ENCODE results near the gene EPHB3.

Gene EPHB3

DNA sequence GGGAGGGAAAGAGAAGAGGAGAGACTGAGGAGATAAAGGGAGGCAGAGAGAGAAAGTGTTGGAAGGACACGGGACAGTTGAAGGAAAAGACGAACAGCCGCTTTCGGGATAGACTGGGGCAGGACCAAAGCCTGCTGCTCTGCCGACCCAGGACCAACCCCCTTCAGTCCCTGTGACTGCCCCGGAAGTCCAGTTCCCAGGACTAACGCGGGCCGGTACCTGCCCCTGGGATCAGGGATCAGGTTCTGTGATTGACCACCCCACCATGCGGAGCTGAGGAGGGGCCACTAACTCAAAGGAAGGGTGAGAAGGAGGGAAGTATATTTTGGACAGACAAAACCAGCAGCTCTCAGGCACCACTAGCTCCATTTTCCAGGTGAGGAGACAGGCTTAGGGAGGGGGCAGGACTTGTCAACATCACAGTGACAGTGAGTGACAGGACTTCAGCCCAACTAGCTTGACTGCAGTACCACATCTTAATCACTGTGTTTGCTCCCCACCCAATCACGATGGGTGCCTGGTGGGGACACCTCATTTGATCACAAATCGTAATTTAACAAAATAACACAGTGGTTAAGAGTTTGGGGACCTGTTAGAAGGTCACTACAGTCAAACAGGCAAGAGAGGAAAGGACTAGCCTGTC lies 9.8 kb upstream of the EPHB3 start:
- ATAC-seq (ENCODE audit: low read depth): no peak
- Mint-ChIP-seq H3K4me3 (no peak overlapping the region), H3K27me3 (peaks cover 38% of the 10 kb centered on the region)

DNA sequence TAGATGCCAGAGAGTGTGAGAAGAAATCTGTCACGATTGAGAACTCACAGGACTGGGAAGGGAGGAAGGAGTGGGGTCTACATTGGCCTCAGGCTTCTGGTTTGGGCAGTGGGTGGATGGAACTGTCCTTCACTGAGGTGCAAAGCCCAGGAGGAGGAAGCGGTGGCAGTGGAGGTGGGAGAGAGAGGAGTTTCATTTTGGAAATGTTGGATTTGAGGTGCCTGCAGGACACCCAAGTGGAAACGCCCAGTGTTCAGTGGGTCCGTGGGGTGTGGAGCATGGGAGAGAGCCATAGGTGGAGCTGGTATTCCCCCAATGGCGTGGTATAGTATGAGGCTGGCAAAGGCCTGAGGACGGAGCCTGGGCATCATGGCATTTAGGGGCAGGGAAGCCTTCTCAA lies 9.3 kb upstream of the EPHB3 start:
- ATAC-seq (ENCODE audit: low read depth) (no peak), DNase-seq (ENCODE audit: low spot score in 2 of 2) (no peak)
- no peaks in the 10 kb centered on the region for H3K36me3 Mint-ChIP-seq
- peaks cover 40% of the 10 kb centered on the region for H3K27me3 Mint-ChIP-seq
- no peak overlapping the region for H3K4me3 Mint-ChIP-seq
- no peaks in the 10 kb centered on the region for H3K4me1 Mint-ChIP-seq
- H3K9me3 Mint-ChIP-seq: no peaks in the 10 kb centered on the region
- no peak overlapping the region for H3K27ac Mint-ChIP-seq

More for the DNA sequence above, 9.8 kb upstream of the EPHB3 start:
- Mint-ChIP-seq H3K36me3 (no peaks in the 10 kb centered on the region), H3K9me3 (no peaks in the 10 kb centered on the region), H3K27ac (no peak overlapping the region), H3K4me1 (no peaks in the 10 kb centered on the region)
- DNase-seq (ENCODE audit: low spot score in 2 of 2): no peak

DNA sequence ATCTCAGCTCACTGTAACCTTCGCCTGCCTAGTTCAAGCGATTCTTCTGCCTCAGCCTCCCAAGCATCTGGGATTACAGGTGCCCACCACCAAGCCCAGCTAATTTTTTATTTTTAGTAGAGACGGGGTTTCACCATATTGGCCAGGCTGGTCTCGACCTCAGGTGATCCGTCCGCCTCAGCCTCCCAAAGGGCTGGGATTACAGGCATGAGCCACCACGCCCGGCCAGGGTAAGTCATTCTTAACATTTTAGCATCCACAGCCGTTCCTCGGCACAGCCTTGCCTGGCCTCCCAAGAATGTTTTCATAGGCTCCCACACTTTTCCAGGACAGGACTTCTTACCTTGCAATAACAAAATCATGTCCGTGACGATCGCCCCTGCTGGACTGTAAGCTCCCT lies 8.7 kb upstream of the EPHB3 start:
- H3K27me3 Mint-ChIP-seq: peaks cover 43% of the 10 kb centered on the region
- ATAC-seq (ENCODE audit: low read depth) (no peak), DNase-seq (ENCODE audit: low spot score in 2 of 2) (no peak)
- H3K9me3 Mint-ChIP-seq: no peaks in the 10 kb centered on the region
- H3K4me1 Mint-ChIP-seq: no peaks in the 10 kb centered on the region
- no peak overlapping the region for H3K27ac Mint-ChIP-seq
- H3K4me3 Mint-ChIP-seq: no peak overlapping the region
- H3K36me3 Mint-ChIP-seq: no peaks in the 10 kb centered on the region

DNA sequence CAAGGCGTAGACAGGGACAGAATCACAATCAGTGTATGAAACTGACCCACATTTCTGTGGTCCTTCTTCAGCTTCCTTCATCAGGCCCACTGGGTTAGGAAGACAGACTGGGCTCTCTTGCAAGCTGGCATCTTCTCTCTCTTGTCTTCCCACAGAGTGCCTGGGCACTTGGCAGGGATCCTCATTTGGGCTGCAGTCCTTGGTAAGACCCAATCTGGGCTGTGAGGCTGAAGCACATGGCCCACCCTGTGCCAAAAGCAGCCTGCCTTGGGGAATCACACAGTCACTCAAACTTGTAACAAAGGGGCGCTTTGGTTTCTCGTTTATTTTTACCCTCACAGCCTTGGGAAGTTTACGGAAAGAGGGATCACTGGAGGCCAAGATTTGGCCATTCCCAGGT lies 8.2 kb upstream of the EPHB3 start:
- no peak overlapping the region for H3K27ac Mint-ChIP-seq
- H3K27me3 Mint-ChIP-seq: peaks cover 46% of the 10 kb centered on the region
- no peak for DNase-seq (ENCODE audit: low spot score in 2 of 2)
- no peak overlapping the region for H3K4me3 Mint-ChIP-seq
- H3K4me1 Mint-ChIP-seq: no peaks in the 10 kb centered on the region
- no peaks in the 10 kb centered on the region for H3K36me3 Mint-ChIP-seq
- no peak for ATAC-seq (ENCODE audit: low read depth)
- no peaks in the 10 kb centered on the region for H3K9me3 Mint-ChIP-seq

DNA sequence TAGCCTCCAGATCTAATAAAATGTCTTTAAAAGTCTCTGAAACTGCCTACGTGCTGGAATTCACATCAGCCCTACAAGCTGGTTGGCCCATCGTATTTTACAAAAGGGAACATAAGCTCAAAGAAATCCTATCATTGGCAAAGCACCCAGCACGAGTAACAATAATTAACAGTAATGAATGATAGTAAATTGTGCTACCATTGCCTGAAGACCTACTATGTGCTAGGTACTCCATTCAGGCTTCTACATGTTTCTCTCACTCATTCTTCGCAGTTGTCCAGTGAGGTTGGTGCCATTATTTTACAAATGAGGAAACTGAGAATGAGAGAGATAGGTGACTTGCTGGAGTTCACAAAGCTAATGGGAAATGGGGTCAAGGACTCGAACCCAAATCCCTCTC lies 7.1 kb upstream of the EPHB3 start:
- DNase-seq (ENCODE audit: low spot score in 2 of 2) (no peak), ATAC-seq (ENCODE audit: low read depth) (no peak)
- Mint-ChIP-seq H3K4me1 (no peaks in the 10 kb centered on the region), H3K36me3 (no peaks in the 10 kb centered on the region), H3K9me3 (no peaks in the 10 kb centered on the region), H3K4me3 (no peak overlapping the region), H3K27ac (no peak overlapping the region), H3K27me3 (peaks cover 49% of the 10 kb centered on the region)

DNA sequence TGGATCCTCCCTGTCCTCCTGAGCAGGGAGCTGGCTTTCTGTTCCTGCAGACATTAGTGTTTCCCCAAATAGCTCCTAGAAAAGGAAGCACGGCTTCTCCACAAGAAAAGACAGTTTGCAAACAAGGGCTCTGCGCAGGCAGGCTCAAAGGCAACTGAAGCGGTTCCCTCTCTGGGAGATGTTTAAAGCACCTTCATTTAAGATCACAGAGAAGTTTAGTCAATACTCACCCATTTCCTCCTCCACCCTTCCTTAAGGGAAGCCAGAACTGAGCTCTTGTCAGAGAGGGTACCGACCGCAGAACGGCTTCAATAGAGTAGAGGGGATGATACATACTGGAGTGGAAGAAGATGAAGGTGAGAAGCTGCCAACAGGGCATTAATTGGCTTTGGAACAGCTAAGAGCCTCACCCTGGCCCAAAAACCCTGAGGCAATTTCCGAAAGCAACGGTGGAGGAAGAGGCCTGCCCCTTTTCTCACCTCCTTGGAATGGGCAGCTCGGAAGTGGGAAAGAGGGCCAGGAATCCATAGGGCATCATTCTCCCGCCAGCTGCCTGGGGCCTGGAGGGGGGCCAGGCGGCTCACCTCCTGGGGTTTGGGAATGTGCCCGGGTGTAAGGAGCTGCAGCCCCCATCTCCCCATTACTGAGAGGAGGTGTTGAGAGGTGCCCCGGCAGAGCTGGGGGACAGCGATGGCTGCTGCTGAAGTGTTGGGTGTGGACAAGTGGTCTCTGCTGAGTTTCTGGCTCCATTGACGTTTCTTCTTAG lies 4.8 kb upstream of the EPHB3 start:
- Mint-ChIP-seq H3K36me3 (no peaks in the 10 kb centered on the region), H3K27ac (no peak overlapping the region), H3K27me3 (peaks cover 49% of the 10 kb centered on the region), H3K9me3 (no peaks in the 10 kb centered on the region), H3K4me1 (peaks cover 9% of the 10 kb centered on the region), H3K4me3 (no peak overlapping the region)
- ATAC-seq (ENCODE audit: low read depth) (no peak), DNase-seq (ENCODE audit: low spot score in 2 of 2) (no peak)

DNA sequence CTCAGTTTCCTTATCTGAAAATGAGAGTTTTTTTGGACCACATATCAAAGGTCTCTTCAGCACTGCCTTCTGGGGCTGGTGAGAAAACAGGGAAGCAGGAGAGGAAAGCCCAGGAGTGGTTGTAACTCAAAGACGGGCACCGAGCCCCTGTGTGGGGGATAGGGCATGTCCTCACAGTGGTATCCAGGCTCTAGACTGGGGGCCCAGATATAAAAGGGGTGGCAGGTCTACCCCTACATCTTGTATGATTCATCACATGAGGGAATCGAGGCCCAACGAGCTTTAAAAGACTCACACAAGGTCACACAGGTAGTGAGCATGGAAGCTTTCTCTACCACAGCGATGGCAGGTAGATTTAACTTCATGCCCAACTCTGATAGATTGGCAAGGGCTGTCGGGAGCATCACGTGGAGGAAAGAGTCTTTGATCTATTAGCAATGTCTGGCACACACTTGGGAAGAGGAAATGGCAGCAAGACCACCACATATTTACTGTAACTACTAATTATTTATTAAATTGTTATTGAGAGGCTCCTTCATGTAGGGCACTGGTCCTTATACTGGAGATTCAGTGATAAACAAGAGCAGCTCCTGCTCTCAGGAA lies 4.1 kb upstream of the EPHB3 start:
- no peak overlapping the region for H3K4me3 Mint-ChIP-seq
- H3K9me3 Mint-ChIP-seq: no peaks in the 10 kb centered on the region
- no peak for ATAC-seq (ENCODE audit: low read depth)
- H3K36me3 Mint-ChIP-seq: no peaks in the 10 kb centered on the region
- H3K4me1 Mint-ChIP-seq: peaks cover 9% of the 10 kb centered on the region
- peaks cover 44% of the 10 kb centered on the region for H3K27me3 Mint-ChIP-seq
- DNase-seq (ENCODE audit: low spot score in 2 of 2): no peak
- no peak overlapping the region for H3K27ac Mint-ChIP-seq

DNA sequence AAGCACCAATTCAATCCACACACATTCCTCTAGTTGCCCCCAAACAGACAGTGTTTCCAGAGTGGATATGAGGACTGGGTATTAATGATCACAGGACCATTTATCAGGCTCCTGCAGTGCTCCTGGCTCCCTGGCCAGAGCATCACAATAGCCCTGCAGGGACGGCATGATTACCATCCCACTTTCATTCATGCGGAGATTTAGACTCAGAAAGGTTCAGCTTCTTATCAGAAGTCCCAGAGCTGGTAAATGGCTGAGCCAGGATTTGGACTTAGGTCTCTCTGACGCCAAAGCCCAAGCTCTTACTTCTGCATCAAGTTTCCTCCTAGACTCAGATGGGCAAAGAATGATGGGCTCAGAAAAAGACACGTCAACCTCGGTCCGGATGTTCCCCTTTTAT lies 2.9 kb upstream of the EPHB3 start:
- H3K9me3 Mint-ChIP-seq: no peaks in the 10 kb centered on the region
- ATAC-seq (ENCODE audit: low read depth) (no peak), DNase-seq (ENCODE audit: low spot score in 2 of 2) (no peak)
- no peaks in the 10 kb centered on the region for H3K36me3 Mint-ChIP-seq
- H3K27ac Mint-ChIP-seq: no peak overlapping the region
- peaks cover 36% of the 10 kb centered on the region for H3K27me3 Mint-ChIP-seq
- H3K4me1 Mint-ChIP-seq: peaks cover 9% of the 10 kb centered on the region
- H3K4me3 Mint-ChIP-seq: no peak overlapping the region

DNA sequence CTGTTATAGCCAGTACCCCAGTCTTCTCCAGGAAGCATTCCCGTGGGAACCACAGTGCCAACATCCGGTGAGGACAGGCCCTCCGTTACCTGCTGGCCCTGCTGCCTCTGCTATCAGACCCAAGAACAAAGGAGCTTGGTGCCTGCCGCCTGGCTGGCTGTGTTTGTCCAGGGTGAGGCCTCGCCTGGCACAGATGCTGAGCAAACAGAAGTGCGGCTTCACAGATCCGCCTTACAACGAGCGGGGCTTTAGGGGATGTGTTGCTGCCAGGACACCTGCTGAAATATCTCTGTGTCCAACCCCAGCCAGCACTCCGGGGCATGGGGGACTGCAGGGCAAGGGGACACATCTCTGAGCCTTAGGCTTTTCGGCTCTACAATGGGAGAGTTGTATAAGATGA lies 2.2 kb upstream of the EPHB3 start:
- Mint-ChIP-seq H3K27me3 (peaks cover 35% of the 10 kb centered on the region), H3K36me3 (no peaks in the 10 kb centered on the region), H3K9me3 (no peaks in the 10 kb centered on the region), H3K27ac (no peak overlapping the region), H3K4me3 (no peak overlapping the region), H3K4me1 (peaks cover 9% of the 10 kb centered on the region)
- ATAC-seq (ENCODE audit: low read depth) (no peak), DNase-seq (ENCODE audit: low spot score in 2 of 2) (no peak)

DNA sequence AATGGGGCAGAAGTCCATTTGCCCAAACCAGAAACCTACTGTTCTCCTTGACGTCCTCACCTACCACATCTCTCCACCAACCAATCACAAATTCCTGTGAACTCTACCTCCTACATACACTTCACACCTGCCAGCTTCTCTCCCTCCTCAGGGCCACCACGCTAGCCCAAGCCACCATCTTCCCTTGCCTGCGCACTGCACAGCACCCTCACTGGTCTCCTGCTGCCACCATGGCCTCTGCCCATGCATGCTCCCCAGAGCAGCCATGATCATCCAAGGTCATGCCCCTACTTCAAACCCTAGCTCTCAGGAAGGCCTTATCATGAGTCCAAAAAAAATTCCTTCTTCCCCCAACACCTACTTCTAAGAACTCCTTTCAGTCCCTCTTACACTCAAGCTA lies 1.1 kb upstream of the EPHB3 start:
- no peak for ATAC-seq (ENCODE audit: low read depth)
- DNase-seq (ENCODE audit: low spot score in 2 of 2): no peak
- no peaks in the 10 kb centered on the region for H3K36me3 Mint-ChIP-seq
- H3K4me1 Mint-ChIP-seq: peaks cover 9% of the 10 kb centered on the region
- H3K27me3 Mint-ChIP-seq: peaks cover 37% of the 10 kb centered on the region
- no peak overlapping the region for H3K27ac Mint-ChIP-seq
- H3K9me3 Mint-ChIP-seq: no peaks in the 10 kb centered on the region
- H3K4me3 Mint-ChIP-seq: peak overlapping the region; percentile 73

DNA sequence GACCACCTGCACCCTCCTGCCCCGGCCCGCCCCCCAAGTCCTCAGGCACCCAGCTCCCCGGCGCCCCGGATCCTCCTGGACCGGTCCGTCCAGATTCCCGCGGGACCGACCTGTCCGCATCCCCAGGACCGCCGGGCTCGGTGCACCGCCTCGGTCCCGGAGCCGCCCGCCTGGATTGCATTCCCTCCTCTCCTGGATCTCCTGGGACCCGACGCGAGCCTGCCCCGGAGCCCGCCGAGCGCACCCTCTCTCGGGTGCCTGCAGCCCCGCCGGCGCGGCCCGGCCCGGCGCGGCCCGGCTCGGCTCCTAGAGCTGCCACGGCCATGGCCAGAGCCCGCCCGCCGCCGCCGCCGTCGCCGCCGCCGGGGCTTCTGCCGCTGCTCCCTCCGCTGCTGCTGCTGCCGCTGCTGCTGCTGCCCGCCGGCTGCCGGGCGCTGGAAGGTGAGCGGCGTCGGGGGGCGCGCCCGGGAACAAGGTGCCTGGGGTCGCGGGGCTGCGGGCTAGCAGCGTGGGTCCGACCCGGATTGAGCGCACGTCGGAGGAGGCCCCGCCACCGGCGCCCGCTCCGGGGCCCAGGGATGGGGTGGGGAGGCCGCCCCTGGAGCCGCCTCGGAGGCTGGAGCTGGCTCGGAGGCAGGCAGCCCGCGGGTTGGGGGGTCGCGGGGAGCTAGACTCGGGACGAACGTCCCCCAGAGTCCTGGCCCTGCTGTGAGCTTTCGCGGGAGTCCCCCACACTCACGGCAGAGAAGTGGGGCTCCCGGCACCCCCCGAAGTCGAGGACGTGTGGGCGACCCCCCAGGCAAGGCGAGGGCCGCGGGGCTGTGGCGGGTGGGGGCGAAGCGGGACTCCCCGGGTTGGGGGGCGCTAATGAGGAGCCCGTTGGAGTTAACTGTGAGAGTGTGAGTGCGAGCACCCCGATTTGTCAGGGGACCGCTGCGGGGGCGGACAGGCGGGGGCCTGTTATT lies 610 bp downstream of the EPHB3 start:
- no peak overlapping the region for H3K27ac Mint-ChIP-seq
- peak; percentile 9 for ATAC-seq (ENCODE audit: low read depth)
- peak in 1 of 2 donors; percentile 56 for DNase-seq (ENCODE audit: low spot score in 2 of 2)
- no peaks in the 10 kb centered on the region for H3K9me3 Mint-ChIP-seq
- H3K27me3 Mint-ChIP-seq: peaks cover 26% of the 10 kb centered on the region
- peak overlapping the region; percentile 73 for H3K4me3 Mint-ChIP-seq
- H3K4me1 Mint-ChIP-seq: peaks cover 9% of the 10 kb centered on the region
- H3K36me3 Mint-ChIP-seq: no peaks in the 10 kb centered on the region

DNA sequence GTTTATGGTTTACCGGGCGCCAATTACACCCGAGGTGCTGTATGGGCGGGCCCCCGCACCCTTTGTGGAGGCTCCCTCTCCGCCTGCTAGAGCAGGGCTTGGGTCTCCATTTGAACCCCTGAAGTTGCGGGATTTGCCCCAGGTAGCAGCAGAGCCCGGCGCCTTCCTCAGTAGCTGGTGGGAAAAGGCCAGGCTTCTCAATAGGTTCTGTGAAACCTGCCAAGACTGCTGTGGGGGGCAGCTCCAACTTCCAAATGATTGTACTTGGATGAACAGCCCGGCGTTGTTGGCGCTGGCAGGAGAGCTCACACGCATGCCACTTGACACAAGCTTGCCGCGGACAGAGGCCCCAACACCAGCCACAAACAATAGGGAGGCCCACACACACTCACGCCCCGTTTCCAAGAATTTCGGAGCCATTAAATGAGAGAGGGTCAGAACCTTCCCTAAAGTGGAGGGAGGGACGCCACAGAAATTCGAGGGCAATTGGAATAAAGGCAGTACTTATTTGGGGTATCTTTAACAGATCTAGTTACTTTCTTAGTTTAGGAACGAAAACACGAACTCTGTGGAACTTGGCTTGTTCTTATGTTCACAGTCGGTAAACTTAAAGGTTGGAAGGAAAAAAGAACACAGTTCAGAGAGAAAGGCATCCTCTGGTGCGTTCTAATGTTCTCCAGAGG lies 1.4 kb downstream of the EPHB3 start:
- peaks cover 28% of the 10 kb centered on the region for H3K27me3 Mint-ChIP-seq
- no peak for DNase-seq (ENCODE audit: low spot score in 2 of 2)

DNA sequence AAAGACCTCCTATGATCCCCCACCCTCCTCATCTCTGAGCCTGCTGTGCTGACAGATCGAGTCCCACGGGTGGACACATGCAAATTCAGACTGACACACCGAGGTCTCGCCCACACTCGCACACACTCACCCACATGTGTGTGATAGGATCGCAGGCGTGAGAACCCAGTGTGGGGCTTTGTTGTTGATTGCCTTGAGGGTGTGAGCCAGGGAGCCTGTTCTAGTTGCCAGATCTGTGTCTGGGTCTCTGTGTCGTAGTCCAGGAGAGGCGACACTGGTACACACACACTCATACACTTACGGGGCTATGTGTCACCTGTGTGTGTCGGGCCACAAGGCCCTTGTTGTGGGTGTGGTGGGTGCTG lies 2.0 kb downstream of the EPHB3 start:
- H3K9me3 Mint-ChIP-seq: no peaks in the 10 kb centered on the region
- no peak overlapping the region for H3K27ac Mint-ChIP-seq
- H3K27me3 Mint-ChIP-seq: peaks cover 26% of the 10 kb centered on the region
- H3K4me3 Mint-ChIP-seq: no peak overlapping the region
- no peak for DNase-seq (ENCODE audit: low spot score in 2 of 2)
- ATAC-seq (ENCODE audit: low read depth): no peak
- H3K4me1 Mint-ChIP-seq: peaks cover 9% of the 10 kb centered on the region
- H3K36me3 Mint-ChIP-seq: no peaks in the 10 kb centered on the region

More for the DNA sequence above, 1.4 kb downstream of the EPHB3 start:
- ATAC-seq (ENCODE audit: low read depth): no peak
- H3K9me3 Mint-ChIP-seq: no peaks in the 10 kb centered on the region
- H3K27ac Mint-ChIP-seq: no peak overlapping the region
- H3K4me1 Mint-ChIP-seq: peaks cover 9% of the 10 kb centered on the region
- no peaks in the 10 kb centered on the region for H3K36me3 Mint-ChIP-seq
- no peak overlapping the region for H3K4me3 Mint-ChIP-seq
